SK-N-MC (cell line): ENCODE data around the gene TFPT.

Experiments
- DNase-seq: peaks from one replicate; pipeline ENCODE4 v3.0.0-alpha.2; 2011; ENCODE audit warnings: low read depth, low spot score
- H3K27ac ChIP-seq: fragments of 200-600 bp; sonication (generic); 2 replicates; pipeline ENCODE4 v1.5.1; 2016; ENCODE audit warnings: mixed run types
- H3K36me3 ChIP-seq: fragments of 200-600 bp; sonication (generic); 2 replicates; pipeline ENCODE4 v1.6.1; 2017; ENCODE audit warnings: antibody characterized with exemption, low read length, mixed read lengths; ENCODE audit not compliant: insufficient read depth
- H3K4me3 ChIP-seq: fragments of 200-600 bp; sonication (generic); 2 replicates; pipeline ENCODE4 v1.5.1; 2016
- H3K9ac ChIP-seq: fragments of 200-600 bp; sonication (generic); 2 replicates; pipeline ENCODE4 v1.8.0; 2017; ENCODE audit warnings: mixed run types, mixed read lengths; ENCODE audit not compliant: insufficient read length
- H3K9me3 ChIP-seq: fragments of 200-600 bp; sonication (generic); 2 replicates; pipeline ENCODE4 v1.6.1; 2017; ENCODE audit warnings: low read depth, mild to moderate bottlenecking, antibody characterized with exemption, low read length, moderate library complexity, mixed read lengths
- EZH2 ChIP-seq: fragments of 200-600 bp; sonication (generic); IDR thresholded peaks from one replicate; pipeline ENCODE4 v1.6.1; 2017; ENCODE audit warnings: antibody characterized with exemption
- FOXP2 ChIP-seq: optimal IDR thresholded peaks from 2 replicates; pipeline ENCODE3; 2011; ENCODE audit warnings: mild to moderate bottlenecking, moderate library complexity; ENCODE audit not compliant: insufficient read depth; ENCODE audit errors: extremely low read length, control extremely low read depth
- POLR2AphosphoS5 ChIP-seq: IDR thresholded peaks from 2 replicates; pipeline ENCODE4 v1.6.1; 2012; ENCODE audit warnings: mild to moderate bottlenecking, low read depth, low read length, borderline replicate concordance

The TFPT gene

GRCh38 chr19:54152878-54153524 lies 37.5 kb upstream of the TFPT start:
- DNase-seq, result no peak
- Histone ChIP-seq H3K36me3 (peaks cover 79% of the 10 kb centered on the region), H3K9ac (no peak overlapping the region), H3K27ac (no peak overlapping the region), H3K4me3 (no peak overlapping the region), H3K9me3 (no peaks in the 10 kb centered on the region)
- TF ChIP-seq POLR2AphosphoS5 (0 out of 2 replicates have a peak, but pooled peaks have one; percentile 7), EZH2 (no peak), FOXP2 (no peak)

DNA sequence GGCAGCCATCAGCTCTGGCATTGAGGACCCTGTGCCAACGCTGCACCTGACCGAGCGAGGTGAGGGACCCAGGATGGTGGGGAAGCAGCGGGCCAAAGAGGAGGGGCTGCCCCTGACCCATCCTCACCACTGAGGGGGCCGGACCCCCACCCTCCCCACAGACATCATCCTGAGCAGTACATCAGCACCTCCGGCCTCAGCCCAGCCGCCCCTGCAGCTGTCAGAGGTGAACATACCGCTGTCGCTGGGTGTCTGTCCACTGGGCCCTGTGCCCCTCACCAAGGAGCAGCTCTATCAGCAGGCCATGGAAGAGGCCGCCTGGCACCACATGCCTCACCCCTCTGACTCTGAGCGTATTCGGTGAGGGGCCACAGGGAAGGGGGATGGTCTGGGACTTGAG lies 36.8 kb upstream of the TFPT start:
- Histone ChIP-seq H3K27ac (no peak overlapping the region), H3K36me3 (peaks cover 83% of the 10 kb centered on the region), H3K9ac (no peak overlapping the region), H3K4me3 (no peak overlapping the region), H3K9me3 (no peaks in the 10 kb centered on the region)
- TF ChIP-seq FOXP2 (no peak), EZH2 (no peak), POLR2AphosphoS5 (no peak)
- no peak for DNase-seq

DNA sequence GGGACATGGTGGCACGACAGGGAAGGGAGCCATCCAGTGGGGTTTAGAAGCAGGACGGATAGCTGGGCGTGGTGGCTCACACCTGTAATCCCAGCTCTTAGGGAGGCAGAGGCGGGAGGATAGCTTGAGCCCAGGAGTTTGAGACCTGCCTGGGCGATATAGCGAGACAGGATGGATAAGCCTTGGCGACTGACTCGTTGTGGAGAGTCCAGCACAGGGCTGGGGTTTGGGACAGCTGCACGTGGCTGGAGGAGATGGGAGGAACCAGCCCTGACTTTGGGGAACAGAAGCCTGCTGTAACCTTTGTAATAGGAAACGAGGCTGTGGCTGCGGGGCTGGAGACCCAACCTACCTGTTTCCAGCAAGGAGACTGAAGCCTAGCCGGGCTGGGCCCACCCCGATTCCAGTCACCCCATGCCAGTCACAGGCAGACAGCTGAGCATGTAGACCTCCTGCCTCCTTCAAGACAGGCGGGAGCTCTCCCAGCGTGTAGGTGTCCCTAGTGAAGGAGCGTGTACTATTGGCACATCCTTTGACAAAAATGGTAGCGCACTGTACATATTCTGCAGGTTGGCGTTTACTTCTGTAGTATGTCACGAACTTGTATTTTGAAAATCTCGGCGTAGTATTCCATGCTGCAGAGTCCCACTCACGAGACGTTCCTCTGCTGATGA lies 36.0 kb upstream of the TFPT start:
- TF ChIP-seq FOXP2 (no peak), EZH2 (no peak)
- Histone ChIP-seq H3K36me3 (peaks cover 85% of the 10 kb centered on the region), H3K27ac (no peak overlapping the region), H3K9me3 (no peaks in the 10 kb centered on the region), H3K9ac (no peak overlapping the region), H3K4me3 (no peak overlapping the region)
- DNase-seq, result no peak

DNA sequence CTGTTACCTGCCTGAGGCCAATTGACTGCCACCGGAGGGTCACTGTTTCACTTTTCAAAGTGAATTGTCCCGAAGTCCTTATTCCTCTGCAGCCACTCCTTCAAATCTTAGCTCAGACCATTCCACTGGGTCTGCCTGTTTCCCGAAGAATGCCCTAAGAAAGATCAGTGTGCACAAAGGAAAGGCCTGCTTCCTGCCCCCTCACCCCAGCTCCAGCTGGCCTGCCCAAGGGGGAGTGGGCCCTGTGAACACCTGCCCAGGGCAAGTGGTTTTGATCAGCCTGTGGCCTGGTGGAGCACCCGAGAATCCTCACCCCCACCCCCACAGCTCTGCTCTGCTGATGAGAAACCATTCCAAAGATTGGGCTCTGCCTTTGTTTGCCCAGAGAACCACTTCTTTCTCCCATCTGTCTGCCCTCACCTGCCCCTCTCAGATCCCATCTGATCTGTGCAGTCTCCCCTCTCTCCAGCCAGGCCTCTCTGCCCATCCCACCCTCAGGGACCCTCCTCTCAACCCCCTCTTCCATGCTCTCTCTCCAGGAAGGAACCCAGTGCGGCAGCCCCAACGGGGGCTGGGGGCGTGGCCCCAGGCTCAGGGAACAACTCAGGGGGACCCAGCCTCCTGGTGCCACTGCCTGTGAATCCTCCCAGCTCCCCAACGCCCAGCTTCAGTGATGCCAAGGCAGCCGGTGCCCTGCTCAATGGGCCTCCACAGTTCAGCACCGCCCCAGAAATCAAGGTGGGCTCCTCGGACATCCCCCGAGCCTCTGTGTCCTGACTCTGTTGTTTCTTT lies 33.8 kb upstream of the TFPT start:
- no peaks in the 10 kb centered on the region for H3K9me3 ChIP-seq
- peaks cover 85% of the 10 kb centered on the region for H3K36me3 ChIP-seq

DNA sequence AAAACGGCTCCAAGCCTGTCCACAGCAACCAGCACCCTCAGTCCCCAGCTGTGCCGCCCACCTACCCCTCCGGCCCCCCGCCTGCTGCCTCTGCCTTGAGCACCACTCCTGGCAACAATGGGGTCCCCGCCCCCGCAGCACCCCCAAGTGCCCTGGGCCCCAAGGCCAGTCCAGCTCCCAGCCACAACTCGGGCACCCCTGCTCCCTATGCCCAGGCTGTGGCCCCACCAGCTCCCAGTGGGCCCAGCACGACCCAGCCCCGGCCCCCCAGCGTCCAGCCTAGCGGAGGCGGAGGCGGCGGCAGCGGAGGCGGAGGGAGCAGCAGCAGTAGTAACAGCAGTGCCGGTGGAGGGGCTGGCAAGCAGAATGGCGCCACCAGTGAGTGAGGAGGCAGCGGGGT lies 32.7 kb upstream of the TFPT start:
- no peak overlapping the region for H3K27ac ChIP-seq
- DNase-seq, result no peak
- H3K36me3 ChIP-seq, result peaks cover 85% of the 10 kb centered on the region
- no peak for TF ChIP-seq POLR2AphosphoS5
- TF ChIP-seq FOXP2, result no peak
- no peak for TF ChIP-seq EZH2
- no peak overlapping the region for H3K4me3 ChIP-seq
- no peaks in the 10 kb centered on the region for H3K9me3 ChIP-seq
- H3K9ac ChIP-seq, result no peak overlapping the region

More for the DNA sequence above, 33.8 kb upstream of the TFPT start:
- Histone ChIP-seq H3K9ac (no peak overlapping the region), H3K27ac (no peak overlapping the region), H3K4me3 (no peak overlapping the region)
- DNase-seq, result no peak
- TF ChIP-seq FOXP2 (no peak), EZH2 (no peak), POLR2AphosphoS5 (no peak)

DNA sequence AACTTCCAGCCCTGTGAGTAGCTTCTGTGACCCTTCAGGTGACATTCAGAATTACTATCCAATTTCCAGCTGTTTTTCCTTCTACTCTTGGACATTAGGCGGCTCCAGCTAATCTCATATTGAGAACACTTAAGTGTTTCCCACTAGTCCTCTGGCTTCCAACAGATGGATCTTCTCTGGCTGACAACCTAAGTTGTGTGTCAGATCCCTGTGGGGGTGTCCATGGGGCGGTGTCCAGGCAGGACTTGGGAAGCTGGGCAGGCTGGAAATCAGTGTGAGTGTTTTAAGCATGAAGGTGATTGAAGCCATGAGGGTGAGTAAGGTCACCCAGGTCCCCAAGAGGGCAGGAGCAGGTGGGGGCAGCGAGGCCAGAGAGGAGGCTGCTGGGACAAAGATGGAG lies 32.2 kb upstream of the TFPT start:
- TF ChIP-seq POLR2AphosphoS5 (no peak), FOXP2 (no peak), EZH2 (no peak)
- H3K27ac ChIP-seq, result no peak overlapping the region
- H3K36me3 ChIP-seq, result peaks cover 85% of the 10 kb centered on the region
- no peak for DNase-seq
- H3K4me3 ChIP-seq, result no peak overlapping the region
- H3K9ac ChIP-seq, result no peak overlapping the region
- no peaks in the 10 kb centered on the region for H3K9me3 ChIP-seq

DNA sequence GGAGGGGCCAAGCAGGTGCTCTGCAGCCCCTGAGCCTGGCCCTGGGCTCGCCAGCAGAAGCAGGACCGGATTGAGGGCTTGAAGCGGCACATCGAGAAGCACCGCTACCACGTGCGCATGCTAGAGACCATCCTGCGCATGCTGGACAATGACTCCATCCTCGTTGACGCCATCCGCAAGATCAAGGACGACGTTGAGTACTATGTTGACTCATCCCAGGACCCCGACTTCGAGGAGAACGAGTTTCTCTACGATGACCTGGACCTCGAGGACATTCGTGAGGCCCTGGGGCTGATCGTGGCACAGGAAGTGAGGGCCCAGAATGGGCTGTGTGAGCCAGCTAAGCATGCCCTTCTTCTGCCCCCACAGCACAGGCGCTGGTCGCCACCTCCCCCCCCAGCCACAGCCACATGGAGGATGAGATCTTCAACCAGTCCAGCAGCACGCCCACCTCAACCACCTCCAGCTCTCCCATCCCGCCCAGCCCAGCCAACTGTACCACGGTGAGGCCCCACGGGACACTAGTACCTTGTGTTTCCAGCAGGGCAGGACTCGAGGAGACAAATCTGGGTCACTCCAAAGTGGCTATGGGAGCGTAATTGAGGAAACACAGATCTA lies 30.2 kb upstream of the TFPT start:
- Histone ChIP-seq H3K27ac (no peak overlapping the region), H3K9ac (no peak overlapping the region), H3K4me3 (no peak overlapping the region), H3K36me3 (peaks cover 80% of the 10 kb centered on the region), H3K9me3 (no peaks in the 10 kb centered on the region)
- DNase-seq, result no peak
- TF ChIP-seq FOXP2 (no peak), POLR2AphosphoS5 (no peak), EZH2 (no peak)

- peaks cover 76% of the 10 kb centered on the region for H3K36me3 ChIP-seq
- no peak for DNase-seq
- no peak overlapping the region for H3K27ac ChIP-seq
- H3K9me3 ChIP-seq, result no peaks in the 10 kb centered on the region
- no peak overlapping the region for H3K4me3 ChIP-seq
- no peak overlapping the region for H3K9ac ChIP-seq
- TF ChIP-seq POLR2AphosphoS5 (no peak), FOXP2 (no peak), EZH2 (no peak)
Measured at GRCh38 chr19:54142166-54142780, 26.8 kb upstream of the TFPT start.
